Right ventricle myocardium inferior (tissue), 1 donor: ENCODE data around the gene GNB4. TPM values are rescaled to one million over a fixed set of nuclear protein-coding genes. Genes with fewer than 3 reads are reported as not detected.

Experiments
- ATAC-seq: fragments of 200-7000 bp; cut with Tn5 transposase; one replicate; pipeline ENCODE4 v1.9.1; 2020; ENCODE audit warnings: mild to moderate bottlenecking, moderate library complexity
- DNase-seq: peaks from one replicate; pipeline ENCODE4 v3.0.0; 2021; ENCODE audit errors: missing footprints
- intact Hi-C: fragments of 100-400 bp; cut with DNase I; formaldehyde crosslinking; loops from one replicate; pipeline ENCODE4 v1.11.0; 2022
- total RNA-seq: library from RNA; stranded (reverse); fragmentation: NEBNext Ultra II Directional; extraction: Animal tissue kit (Norgen Biotek cat#: 25700); gene quantifications from one replicate; pipeline ENCODE4 v1.2.1, GENCODE V29; 2021
- donor health status: DM: no; HTN: yes; CAD: no; lungs with severe emphysema.

GNB4 gene
- total RNA-seq, 1 donor from 2014 or later = 15.8 TPM

DNA sequence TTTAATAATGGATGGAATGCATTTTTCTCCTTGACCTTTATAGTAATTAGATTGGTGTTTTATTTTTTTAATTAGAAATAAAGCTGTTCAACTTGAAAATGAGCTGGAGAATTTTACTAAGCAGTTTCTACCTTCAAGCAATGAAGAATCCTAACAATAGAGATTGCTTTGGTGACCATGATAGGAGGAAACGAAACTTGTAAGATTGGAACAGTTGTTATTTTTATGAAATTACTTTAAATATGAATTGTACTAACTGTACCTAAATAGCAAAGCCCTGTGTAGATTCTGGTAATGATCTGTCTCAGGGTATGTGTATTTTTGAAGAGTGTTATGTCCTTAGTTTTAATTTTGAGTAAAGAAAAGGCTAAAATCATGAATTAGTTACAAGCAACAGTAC, 59.4 kb downstream of the GNB4 start:
- ATAC-seq (no peak), DNase-seq (no peak)
- intact Hi-C loops = no loop called here

GRCh38 chr3:179376474-179376873, 74.8 kb downstream of the GNB4 start:
- intact Hi-C loops = no loop called here
- DNase-seq (no peak), ATAC-seq (no peak)

- intact Hi-C loops = no loop called here
- no peak for ATAC-seq
- no peak for DNase-seq
These were observed 75.9 kb downstream of the GNB4 start for GRCh38 chr3:179375091-179375999.

- intact Hi-C loops = no loop called here
- ATAC-seq (no peak), DNase-seq (no peak)
These were observed 77.3 kb downstream of the GNB4 start for GRCh38 chr3:179373938-179374337.

DNA sequence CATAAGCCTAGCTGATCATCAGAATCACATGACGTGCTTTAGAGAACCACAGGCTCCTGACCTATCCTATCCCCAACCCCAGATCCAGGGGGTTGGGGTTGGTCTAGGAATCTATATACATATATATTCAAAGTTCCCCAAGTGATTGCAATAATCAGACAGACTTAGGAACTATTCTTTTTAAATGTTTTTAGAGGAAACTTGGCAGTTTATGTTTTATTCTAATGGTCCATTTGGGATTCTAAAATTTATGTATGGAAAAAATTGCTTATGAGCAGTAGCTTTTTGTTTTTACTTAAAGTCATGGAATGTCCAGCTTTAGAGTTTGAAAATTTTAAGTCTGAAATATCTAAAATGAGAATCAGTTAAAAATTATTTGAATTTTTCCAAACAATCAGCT, 81.6 kb downstream of the GNB4 start:
- DNase-seq = no peak
- intact Hi-C loops = no loop called here
- no peak for ATAC-seq

- ATAC-seq = no peak
- DNase-seq = no peak
- intact Hi-C loops = no loop called here
These were observed 87.9 kb downstream of the GNB4 start for GRCh38 chr3:179363332-179363731.

GRCh38 chr3:179355996-179356395, 95.3 kb downstream of the GNB4 start:
- no peak for ATAC-seq
- DNase-seq = no peak
- intact Hi-C loops = no loop called here

DNA sequence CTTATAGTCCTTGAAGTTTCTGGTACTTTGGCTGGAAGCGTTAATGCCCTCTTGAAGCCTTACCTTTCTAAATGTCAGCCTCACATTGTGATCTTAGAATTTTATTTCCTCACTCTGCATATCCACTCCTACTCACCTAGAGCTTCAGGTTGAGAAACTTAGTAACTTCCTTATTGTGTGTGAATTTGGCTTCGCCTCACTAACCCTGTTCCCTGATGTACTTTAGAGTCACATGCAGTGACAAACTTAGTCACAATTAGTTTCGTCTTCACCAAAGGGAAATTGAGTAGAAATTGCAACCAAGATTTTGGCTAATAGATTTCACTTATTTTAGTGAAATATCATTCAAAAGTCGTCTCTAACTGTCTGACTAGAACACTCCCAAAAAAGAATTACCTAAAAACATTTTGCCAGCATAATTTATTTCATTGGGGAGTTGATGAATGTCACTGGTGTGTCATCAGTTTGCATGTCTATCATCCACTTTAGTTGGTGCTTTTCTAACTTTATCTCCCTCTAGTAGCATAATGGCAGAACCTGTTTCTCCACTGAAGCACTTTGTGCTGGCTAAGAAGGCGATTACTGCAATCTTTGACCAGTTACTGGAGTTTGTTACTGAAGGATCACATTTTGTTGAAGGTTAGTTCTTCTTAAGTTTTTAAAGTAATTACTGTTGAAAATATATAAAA, 102.8 kb downstream of the GNB4 start:
- intact Hi-C loops = no loop called here
- no peak for ATAC-seq
- DNase-seq = no peak

DNA sequence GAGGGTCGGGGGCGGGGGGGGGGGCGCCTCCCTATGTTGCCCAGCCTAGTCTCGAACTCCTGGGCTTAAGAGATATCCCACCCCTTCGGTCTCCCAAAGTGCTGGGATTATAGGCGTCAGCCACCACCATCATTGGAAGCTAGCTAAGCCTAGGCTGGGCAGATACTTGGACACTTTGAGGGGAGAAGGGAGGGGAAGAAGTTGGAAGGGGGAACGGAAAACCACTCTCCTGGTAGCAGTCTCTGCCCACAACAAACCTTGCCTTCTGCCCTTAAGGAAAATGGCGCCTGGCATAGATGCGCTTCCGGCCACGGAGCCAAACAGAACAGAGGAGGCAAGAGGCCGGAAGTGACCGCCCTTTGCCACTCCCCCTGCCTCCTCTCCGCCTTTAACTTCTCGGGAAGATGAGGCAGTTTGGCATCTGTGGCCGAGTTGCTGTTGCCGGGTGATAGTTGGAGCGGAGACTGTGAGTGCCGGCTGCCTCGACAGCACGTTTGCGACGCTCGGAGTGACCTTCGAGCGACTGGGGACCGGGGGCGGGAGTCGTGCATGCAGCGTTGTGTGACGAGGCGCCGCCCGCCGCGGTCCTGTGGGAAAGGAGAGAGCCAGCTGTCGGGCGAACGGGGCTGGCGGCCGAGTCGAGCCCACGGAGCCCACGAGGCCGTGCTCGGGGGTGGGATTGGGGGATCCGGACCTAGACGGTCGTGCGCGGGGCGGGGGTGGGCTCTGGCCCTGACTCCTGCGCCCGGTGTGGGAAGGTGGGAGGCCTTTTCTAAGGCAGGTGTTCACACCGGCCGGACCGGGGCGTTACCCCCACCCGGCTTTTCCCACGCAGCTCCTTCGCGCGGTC, 103.7 kb downstream of the GNB4 start, which contains the start of gene MFN1:
TSS of gene MFN1 (plus strand) at position 365 of the 850 bp plus-strand sequence. CDS start 1,143 bp downstream, outside the sequence.
- intact Hi-C loops = loop anchor here (1.0 kb wide), 1 partner anchor 24 kb away; the partner anchor contains the start of gene ZNF639
- ATAC-seq = peak; percentile 99

More for the DNA sequence above, 103.7 kb downstream of the GNB4 start, which contains the start of gene MFN1:
- peak; percentile 97 for DNase-seq

Other genes with a start within 250 kb of the GNB4 start
- 0.92 TPM for gene KCNMB3, start 200.4 kb downstream of the GNB4 start, total RNA-seq
- 31.2 TPM for gene ZNF639, start 128.4 kb downstream of the GNB4 start, total RNA-seq
- 64.5 TPM for gene MFN1, start 103.8 kb downstream of the GNB4 start, total RNA-seq
- 19.1 TPM for gene ACTL6A, start 111.5 kb upstream of the GNB4 start, total RNA-seq
- 44.4 TPM for gene MRPL47, start 153.2 kb upstream of the GNB4 start, total RNA-seq
- gene NDUFB5, start 153.3 kb upstream of the GNB4 start, total RNA-seq = 365 TPM
- gene USP13, start 201.6 kb upstream of the GNB4 start, total RNA-seq = 122 TPM